HL-60 (cell line): ENCODE results near the gene SMURF1.

ENCODE experiments used
- CTCF ChIP-seq: IDR thresholded peaks from one replicate; pipeline ENCODE4 v1.5.1; 2011; ENCODE audit warnings: low read length, control low read depth, inconsistent platforms; ENCODE audit not compliant: insufficient read depth
- POLR2AphosphoS5 ChIP-seq: IDR thresholded peaks from 2 replicates; pipeline ENCODE4 v1.6.1; 2012; ENCODE audit warnings: low read depth
- SPI1 ChIP-seq: IDR thresholded peaks from 2 replicates; pipeline ENCODE4 v1.6.1; 2012; ENCODE audit warnings: low read depth, mild to moderate bottlenecking, borderline replicate concordance

DNA sequence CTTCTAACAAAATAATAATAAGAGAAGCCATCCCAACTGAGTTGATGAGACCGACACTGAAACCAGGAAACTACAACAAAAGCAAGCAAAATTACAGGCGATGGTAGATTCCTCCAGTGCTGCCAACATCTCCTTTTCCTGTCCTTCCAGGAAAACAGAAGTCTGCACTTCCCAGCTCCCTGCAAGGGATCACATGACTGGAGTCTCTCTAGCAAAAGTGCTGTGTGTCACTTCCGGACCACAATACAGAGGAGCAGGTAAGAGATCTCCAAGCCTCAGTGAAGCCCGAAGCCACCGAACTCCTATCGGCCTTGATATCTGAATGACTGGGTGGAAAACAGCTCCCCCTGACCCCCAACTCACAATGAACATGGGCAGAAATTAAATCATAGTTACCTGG lies 63.2 kb downstream of the SMURF1 start:
- TF ChIP-seq CTCF: no peak
- TF ChIP-seq SPI1: no peak
- TF ChIP-seq POLR2AphosphoS5: no peak
